PC-3 (cell line): ENCODE data around the gene CARMIL1. TPM values are rescaled to one million over a fixed set of nuclear protein-coding genes. Genes with fewer than 3 reads are reported as not detected.

Experiments
- ATAC-seq: fragments of 200-7000 bp; cut with Tn5 transposase; 2 replicates; pipeline ENCODE4 v1.9.1; 2020; ENCODE audit warnings: mild to moderate bottlenecking, moderate library complexity
- BruUV-seq: library from RNA; stranded (reverse); fragments of 400-500 nt; replicated peaks from 2 replicates; lab custom pipeline; 2021; lab: Mats Ljungman, UMichigan
- CTCF ChIA-PET: fragments of 300-600 bp; sonication (Branson Sonifier 250); formaldehyde crosslinking; loops from one replicate; lab custom pipeline; 2022; ENCODE audit warnings: antibody characterized with exemption; lab: Charles Lee
- POLR2A ChIA-PET: fragments of 300-600 bp; sonication (Branson Sonifier 250); formaldehyde crosslinking; loops from one replicate; lab custom pipeline; 2022; ENCODE audit warnings: antibody characterized with exemption; ENCODE audit not compliant: unreplicated experiment; lab: Charles Lee
- DNase-seq: peaks from one replicate; pipeline ENCODE4 v3.0.0-alpha.2; 2015
- H2AFZ ChIP-seq: fragments of 300-600 bp; sonication (generic); 2 replicates; pipeline ENCODE4 v1.6.0; 2016; ENCODE audit warnings: antibody characterized with exemption, low read length
- H3F3A ChIP-seq: fragments of 300-600 bp; sonication (generic); one replicate; pipeline ENCODE4 v1.6.0; 2017; ENCODE audit warnings: antibody characterized with exemption, low read length, control low read depth, mild to moderate bottlenecking; ENCODE audit not compliant: unreplicated experiment
- H3K27ac ChIP-seq: fragments of 300-600 bp; sonication (generic); 2 replicates; pipeline ENCODE4 v1.5.1; 2016; ENCODE audit warnings: mild to moderate bottlenecking, low read length
- H3K27me3 ChIP-seq: fragments of 300-600 bp; sonication (generic); 2 replicates; pipeline ENCODE4 v1.6.1; 2016; ENCODE audit warnings: low read length, mixed read lengths
- H3K36me3 ChIP-seq: fragments of 300-600 bp; sonication (generic); 2 replicates; pipeline ENCODE4 v1.6.1; 2016; ENCODE audit warnings: low read depth, mixed run types, low read length, mixed read lengths
- H3K4me1 ChIP-seq: fragments of 300-600 bp; sonication (generic); 2 replicates; pipeline ENCODE4 v1.5.1; 2016; ENCODE audit warnings: low read length; ENCODE audit not compliant: insufficient read depth
- H3K4me2 ChIP-seq: fragments of 300-600 bp; sonication (generic); 2 replicates; pipeline ENCODE4 v1.6.0; 2016; ENCODE audit warnings: low read length
- H3K4me3 ChIP-seq: fragments of 300-600 bp; sonication (generic); 2 replicates; pipeline ENCODE4 v1.5.1; 2016; ENCODE audit warnings: mild to moderate bottlenecking, low read length, mixed read lengths
- H3K79me2 ChIP-seq: fragments of 300-600 bp; sonication (generic); 2 replicates; pipeline ENCODE4 v1.6.1; 2017; ENCODE audit warnings: low read length, mixed read lengths
- H3K9ac ChIP-seq: fragments of 300-600 bp; sonication (generic); 2 replicates; pipeline ENCODE4 v1.6.0; 2016; ENCODE audit warnings: mild to moderate bottlenecking, low read length
- H3K9me2 ChIP-seq: fragments of 300-600 bp; sonication (generic); replicated peaks from 2 replicates; pipeline ENCODE4 v1.6.1; 2016; ENCODE audit warnings: mixed run types, low read length, mixed read lengths
- H3K9me3 ChIP-seq: fragments of 300-600 bp; sonication (generic); 2 replicates; pipeline ENCODE4 v1.6.1; 2016; ENCODE audit warnings: low read length, mixed read lengths
- H4K20me1 ChIP-seq: fragments of 300-600 bp; sonication (generic); 2 replicates; pipeline ENCODE4 v1.6.1; 2016; ENCODE audit warnings: low read length, mixed read lengths
- CTCF ChIP-seq: fragments of 300-600 bp; sonication (generic); conservative IDR thresholded peaks from 2 replicates; pipeline ENCODE4 v1.5.1; 2017; ENCODE audit warnings: antibody characterized with exemption, low read depth, mild to moderate bottlenecking, low read length
- EZH2 ChIP-seq: fragments of 300-600 bp; sonication (generic); IDR thresholded peaks from one replicate; pipeline ENCODE4 v1.6.1; 2017; ENCODE audit warnings: antibody characterized with exemption, mild to moderate bottlenecking, low read length; ENCODE audit not compliant: unreplicated experiment
- EZH2phosphoT487 ChIP-seq: fragments of 300-600 bp; sonication (generic); IDR thresholded peaks from 2 replicates; pipeline ENCODE4 v1.6.1; 2018; ENCODE audit warnings: mild to moderate bottlenecking, antibody characterized with exemption, low read length, borderline replicate concordance
- intact Hi-C: fragments of 100-400 bp; cut with micrococcal nuclease; formaldehyde crosslinking; loops from 2 replicates; pipeline ENCODE4 v1.9.0; 2023
- total RNA-seq: library from RNA; depleted of rRNA; stranded (reverse); fragments of >200 nt; gene quantifications from 2 replicates; pipeline ENCODE4 v1.2.3, GENCODE V29; 2014

The CARMIL1 gene
- total RNA-seq, 1 experiment from 2014 or later: 22.0 TPM

GRCh38 chr6:25359191-25359861, 80.2 kb downstream of the CARMIL1 start:
- Histone ChIP-seq H3F3A (no peaks in the 10 kb centered on the region), H3K27me3 (no peaks in the 10 kb centered on the region), H3K27ac (peak overlapping the region; percentile 68), H2AFZ (peak overlapping the region; percentile 19; the same call in 1 of the 2 replicates), H3K9me2 (no peaks in the 10 kb centered on the region), H3K4me1 (peaks cover 23% of the 10 kb centered on the region), H4K20me1 (no peaks in the 10 kb centered on the region), H3K9me3 (no peaks in the 10 kb centered on the region), H3K4me3 (peak overlapping the region; percentile 16; the same call in 1 of the 2 replicates), H3K9ac (no peak overlapping the region), H3K4me2 (peak overlapping the region; percentile 65), H3K79me2 (peaks cover 39% of the 10 kb centered on the region), H3K36me3 (no peaks in the 10 kb centered on the region)
- ChIA-PET POLR2A (interaction anchor here (0.6 kb wide), 1 partner anchor 50 kb away, joined by 4 read pairs; no protein-coding TSS in a partner anchor), CTCF (no interaction called here)
- no TSS peak for BruUV-seq
- peak; percentile 70 for DNase-seq
- intact Hi-C loops: no loop called here
- TF ChIP-seq CTCF (no peak), EZH2phosphoT487 (no peak), EZH2 (no peak)
- ATAC-seq: peak; percentile 79

- H3K4me3 ChIP-seq: peak overlapping the region; percentile 16; the same call in 1 of the 2 replicates
- peaks cover 39% of the 10 kb centered on the region for H3K79me2 ChIP-seq
- peak; percentile 74 for DNase-seq
- H3K27ac ChIP-seq: peak overlapping the region; percentile 68
- H4K20me1 ChIP-seq: no peaks in the 10 kb centered on the region
- no peaks in the 10 kb centered on the region for H3K36me3 ChIP-seq
- H3K4me1 ChIP-seq: peaks cover 23% of the 10 kb centered on the region
- H3K9me3 ChIP-seq: no peaks in the 10 kb centered on the region
- CTCF ChIA-PET: no interaction called here
- H3K27me3 ChIP-seq: no peaks in the 10 kb centered on the region
- TF ChIP-seq EZH2phosphoT487 (no peak), CTCF (no peak), EZH2 (no peak)
- BruUV-seq: no TSS peak
- POLR2A ChIA-PET: no interaction called here
- intact Hi-C loops: loop anchor here (10.0 kb wide), 1 partner anchor 85 kb away; the partner anchor contains the start of gene CARMIL1
- H3K4me2 ChIP-seq: peak overlapping the region; percentile 65
- H3K9ac ChIP-seq: no peak overlapping the region
- H2AFZ ChIP-seq: peak overlapping the region; percentile 19; the same call in 1 of the 2 replicates
- no peaks in the 10 kb centered on the region for H3F3A ChIP-seq
- H3K9me2 ChIP-seq: no peaks in the 10 kb centered on the region
- peak; percentile 84 for ATAC-seq
Measured at GRCh38 chr6:25359891-25360290, 80.7 kb downstream of the CARMIL1 start.

- ATAC-seq (no peak), DNase-seq (peak; percentile 17)
- CTCF ChIA-PET: no interaction called here
Measured at GRCh38 chr6:25360621-25361020, 81.4 kb downstream of the CARMIL1 start.

More at GRCh38 chr6:25360621-25361020, 81.4 kb downstream of the CARMIL1 start:
- H3K9me3 ChIP-seq: no peaks in the 10 kb centered on the region
- intact Hi-C loops: loop anchor here (10.0 kb wide), 1 partner anchor 86 kb away; the partner anchor contains the start of gene CARMIL1
- H3K9me2 ChIP-seq: no peaks in the 10 kb centered on the region
- no peaks in the 10 kb centered on the region for H3K27me3 ChIP-seq
- peaks cover 42% of the 10 kb centered on the region for H3K79me2 ChIP-seq
- no TSS peak for BruUV-seq
- no peak overlapping the region for H3K4me3 ChIP-seq
- H3K27ac ChIP-seq: peak overlapping the region; percentile 68
- H3F3A ChIP-seq: no peaks in the 10 kb centered on the region
- H3K36me3 ChIP-seq: no peaks in the 10 kb centered on the region
- H2AFZ ChIP-seq: no peak overlapping the region
- POLR2A ChIA-PET: no interaction called here
- H3K9ac ChIP-seq: no peak overlapping the region
- peaks cover 23% of the 10 kb centered on the region for H3K4me1 ChIP-seq
- no peaks in the 10 kb centered on the region for H4K20me1 ChIP-seq
- TF ChIP-seq EZH2 (no peak), EZH2phosphoT487 (no peak)
- peak overlapping the region; percentile 65; the same call in 1 of the 2 replicates for H3K4me2 ChIP-seq
